Renal cortical epithelial cell (primary cell): ENCODE results near the gene OAF. TPM values are rescaled to one million over a fixed set of nuclear protein-coding genes. Genes with fewer than 3 reads are reported as not detected.
"Not testable (repeated sequence)": the region's sequence is repeated elsewhere in the genome, so short reads cannot be mapped to it uniquely, and the experiment has no call there.

Experiments used
- DNase-seq: peaks from one replicate; pipeline ENCODE4 v3.0.0-alpha.2; 2011; ENCODE audit warnings: low read depth
- total RNA-seq: library from RNA; depleted of rRNA; stranded (reverse); fragments of >200 nt; gene quantifications from 2 replicates; pipeline ENCODE4 v1.2.3, GENCODE V29; 2014

Gene OAF
- total RNA-seq, 1 donor from 2014 or later = 29.1 TPM

DNA sequence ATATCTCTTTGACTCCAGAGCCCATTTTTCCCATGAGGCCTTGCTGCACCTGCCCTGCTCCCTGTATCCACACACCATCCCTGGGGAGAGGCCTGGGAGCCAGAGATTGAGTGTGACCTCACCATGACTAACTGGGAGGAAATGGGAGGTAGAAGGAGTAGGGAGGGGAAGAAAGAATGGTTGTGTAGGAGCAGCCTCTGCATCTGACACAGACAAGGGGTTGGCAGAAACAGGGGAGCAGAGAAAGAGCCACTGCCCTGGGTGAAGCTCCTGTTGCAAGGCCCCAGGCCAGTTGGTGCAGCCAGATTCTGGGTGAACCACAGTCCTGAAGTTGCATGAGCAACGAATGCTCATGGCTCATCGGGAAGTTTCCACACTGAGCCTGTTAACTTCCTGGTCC lies 61.5 kb downstream of the OAF start:
- peak; percentile 60 for DNase-seq

DNA sequence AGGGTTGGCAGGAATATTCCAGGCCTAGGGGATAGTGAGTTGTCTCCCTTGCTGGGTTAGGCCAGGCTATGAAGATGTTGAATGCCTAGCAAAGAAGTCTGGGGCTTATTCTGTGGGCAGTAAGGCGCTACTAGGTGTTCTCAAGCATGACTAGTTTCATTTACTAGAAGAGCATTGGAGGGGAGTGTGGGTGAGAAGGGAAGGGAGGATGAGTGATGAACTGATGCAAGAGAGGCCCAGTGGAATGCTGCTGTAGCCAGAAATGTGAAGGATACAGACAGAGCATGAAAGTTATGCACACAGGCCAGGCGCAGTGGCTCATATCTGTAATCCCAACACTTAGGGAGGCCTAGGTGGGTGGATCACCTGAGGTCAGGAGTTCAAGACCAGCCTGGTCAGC lies 62.6 kb downstream of the OAF start:
- peak; percentile 85 for DNase-seq

DNA sequence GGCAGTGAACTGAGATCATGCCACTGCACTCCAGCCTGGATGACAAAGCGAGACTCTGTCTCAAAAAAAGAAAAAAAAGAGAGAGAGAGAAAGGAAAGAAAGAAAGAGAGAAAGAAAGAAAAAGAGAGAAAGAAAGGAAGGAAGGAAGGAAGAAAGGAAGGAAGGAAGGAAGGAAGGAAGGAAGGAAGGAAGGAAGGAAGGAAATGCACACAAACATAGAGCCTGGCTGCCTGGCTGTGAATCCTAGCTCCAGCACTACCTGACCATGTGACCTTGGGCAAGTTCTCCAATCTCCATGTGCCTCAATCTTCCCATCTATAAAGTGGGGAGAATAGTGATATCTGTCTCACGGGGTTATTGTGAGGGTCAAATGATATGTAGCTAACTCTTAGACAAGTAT lies 63.1 kb downstream of the OAF start:
- not testable (repeated sequence) for DNase-seq

DNA sequence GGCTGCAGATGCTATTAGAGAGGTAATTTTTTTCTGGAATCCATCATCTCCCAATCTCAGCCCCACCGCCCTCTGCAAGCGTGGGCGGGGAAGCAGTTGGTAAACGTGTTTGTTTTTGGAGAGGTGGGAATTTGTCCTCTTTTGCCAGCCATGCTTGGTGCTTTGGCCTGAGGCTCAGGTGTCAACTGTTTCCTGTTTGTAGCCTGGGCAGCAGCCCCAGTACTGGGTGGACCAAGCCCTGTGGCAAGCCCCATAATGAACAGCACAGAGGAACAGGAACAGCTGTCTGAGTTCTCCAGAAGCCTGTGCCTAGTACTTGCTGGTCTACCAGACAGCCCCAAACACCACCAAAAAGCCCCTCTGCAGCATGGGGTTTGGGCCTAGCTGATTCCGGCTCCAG lies 68.7 kb downstream of the OAF start:
- DNase-seq = no peak

Other genes starting within 250 kb of the OAF start
- 0.69 and 2.4 TPM in 2 replicates for gene TRIM29, start 72.9 kb upstream of the OAF start, total RNA-seq
- 0.05 TPM in 1 of 2 replicates, not detected in the other for gene POU2F3, start 29.1 kb downstream of the OAF start, total RNA-seq
- 3.8 and 19.0 TPM in 2 replicates for gene TLCD5, start 114.3 kb downstream of the OAF start, total RNA-seq
- 72.9 and 224 TPM in 2 replicates for gene ARHGEF12, start 125.4 kb downstream of the OAF start, total RNA-seq